ENCODE results near the gene C12orf57. TPM values are rescaled to one million over a fixed set of nuclear protein-coding genes. Genes with fewer than 3 reads are reported as not detected.

Gene C12orf57
- total and polyA plus RNA-seq, 9 of the 15 experiments (the other 6 are each of a cell fraction or from before 2014, with no cell fraction given), result 26.7 to 191 (median 107) TPM

DNA sequence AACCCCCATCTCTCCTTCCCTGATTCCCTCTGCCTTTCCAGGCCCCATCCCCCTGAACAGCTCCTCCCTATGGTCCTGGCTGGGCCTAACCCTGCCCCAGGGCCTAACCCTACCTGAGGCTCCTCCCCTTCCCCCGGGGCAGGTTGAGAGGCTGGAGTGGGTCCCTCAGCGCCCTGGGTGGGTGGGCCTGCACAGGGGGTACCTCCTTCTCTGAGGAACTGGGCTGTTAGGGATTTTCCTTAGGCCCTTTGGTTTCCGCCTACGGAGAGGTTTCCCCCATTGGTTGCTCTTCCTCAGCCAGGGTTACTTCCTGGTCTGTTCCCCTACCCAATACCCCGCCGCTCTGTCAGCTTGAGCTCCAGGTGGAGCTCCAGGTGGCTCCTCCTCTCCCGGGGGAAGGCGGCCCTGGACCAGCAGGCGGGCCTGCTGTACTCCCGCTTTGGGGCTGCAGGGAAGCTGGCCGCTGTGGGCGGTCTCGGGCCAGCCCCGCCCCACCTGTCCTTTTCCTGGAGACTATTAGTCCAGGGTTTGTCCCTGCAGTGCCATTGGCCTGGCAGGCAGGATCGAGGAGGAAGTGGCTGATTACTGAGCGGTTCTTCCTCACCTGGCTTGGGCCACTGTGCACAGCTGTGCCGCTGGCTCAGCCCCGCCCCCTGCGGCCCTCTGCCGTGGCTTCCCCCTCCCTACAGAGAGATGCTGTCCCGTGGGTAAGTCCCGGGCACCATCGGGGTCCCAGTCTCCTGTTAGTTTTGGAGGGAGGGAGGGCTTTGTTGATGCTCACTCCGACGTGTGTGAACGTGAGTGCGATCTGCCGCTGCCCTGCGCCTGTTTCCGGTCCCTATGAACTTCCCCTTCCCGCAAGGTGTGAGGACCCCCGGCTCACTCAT is 2.5 kb downstream of the C12orf57 start (continued):
- no peak for TF ChIP-seq PCBP2 (IDR thresholded peaks at IDR 0.05; ENCODE audit: low read depth, low read length, poor library complexity, severe bottlenecking)
- no peak for TF ChIP-seq NR2C2 (CRISPR knock-in tag; IDR thresholded peaks at IDR 0.05)
- no peak for TF ChIP-seq NR2C2 (tag; IDR thresholded peaks at IDR 0.05)
- 0 out of 2 replicates have a peak, but pooled peaks have one; percentile 21 for TF ChIP-seq CBFA2T2 (conservative IDR thresholded peaks at IDR 0.05)
- TF ChIP-seq SP1 (CRISPR knock-in tag; IDR thresholded peaks at IDR 0.05), result peak; percentile 69
- peak; percentile 56 for TF ChIP-seq HMGN3 (IDR thresholded peaks at IDR 0.05; ENCODE audit: borderline replicate concordance, extremely low read depth, insufficient read length, low read depth, low read length)
- TF ChIP-seq CTBP1 (IDR thresholded peaks at IDR 0.05; ENCODE audit: borderline replicate concordance), result peak; percentile 48; the same call in 1 of the 2 replicates
- TF ChIP-seq, protein P1, sequence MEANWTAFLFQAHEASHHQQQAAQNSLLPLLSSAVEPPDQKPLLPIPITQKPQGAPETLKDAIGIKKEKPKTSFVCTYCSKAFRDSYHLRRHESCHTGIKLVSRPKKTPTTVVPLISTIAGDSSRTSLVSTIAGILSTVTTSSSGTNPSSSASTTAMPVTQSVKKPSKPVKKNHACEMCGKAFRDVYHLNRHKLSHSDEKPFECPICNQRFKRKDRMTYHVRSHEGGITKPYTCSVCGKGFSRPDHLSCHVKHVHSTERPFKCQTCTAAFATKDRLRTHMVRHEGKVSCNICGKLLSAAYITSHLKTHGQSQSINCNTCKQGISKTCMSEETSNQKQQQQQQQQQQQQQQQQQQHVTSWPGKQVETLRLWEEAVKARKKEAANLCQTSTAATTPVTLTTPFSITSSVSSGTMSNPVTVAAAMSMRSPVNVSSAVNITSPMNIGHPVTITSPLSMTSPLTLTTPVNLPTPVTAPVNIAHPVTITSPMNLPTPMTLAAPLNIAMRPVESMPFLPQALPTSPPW (CRISPR knock-in tag; IDR thresholded peaks at IDR 0.05), result peak; percentile 36; the same call in 1 of the 2 replicates
- TF ChIP-seq, protein P2, sequence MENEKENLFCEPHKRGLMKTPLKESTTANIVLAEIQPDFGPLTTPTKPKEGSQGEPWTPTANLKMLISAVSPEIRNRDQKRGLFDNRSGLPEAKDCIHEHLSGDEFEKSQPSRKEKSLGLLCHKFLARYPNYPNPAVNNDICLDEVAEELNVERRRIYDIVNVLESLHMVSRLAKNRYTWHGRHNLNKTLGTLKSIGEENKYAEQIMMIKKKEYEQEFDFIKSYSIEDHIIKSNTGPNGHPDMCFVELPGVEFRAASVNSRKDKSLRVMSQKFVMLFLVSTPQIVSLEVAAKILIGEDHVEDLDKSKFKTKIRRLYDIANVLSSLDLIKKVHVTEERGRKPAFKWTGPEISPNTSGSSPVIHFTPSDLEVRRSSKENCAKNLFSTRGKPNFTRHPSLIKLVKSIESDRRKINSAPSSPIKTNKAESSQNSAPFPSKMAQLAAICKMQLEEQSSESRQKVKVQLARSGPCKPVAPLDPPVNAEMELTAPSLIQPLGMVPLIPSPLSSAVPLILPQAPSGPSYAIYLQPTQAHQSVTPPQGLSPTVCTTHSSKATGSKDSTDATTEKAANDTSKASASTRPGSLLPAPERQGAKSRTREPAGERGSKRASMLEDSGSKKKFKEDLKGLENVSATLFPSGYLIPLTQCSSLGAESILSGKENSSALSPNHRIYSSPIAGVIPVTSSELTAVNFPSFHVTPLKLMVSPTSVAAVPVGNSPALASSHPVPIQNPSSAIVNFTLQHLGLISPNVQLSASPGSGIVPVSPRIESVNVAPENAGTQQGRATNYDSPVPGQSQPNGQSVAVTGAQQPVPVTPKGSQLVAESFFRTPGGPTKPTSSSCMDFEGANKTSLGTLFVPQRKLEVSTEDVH (IDR thresholded peaks at IDR 0.05; ENCODE audit: low read depth, partially characterized antibody), result no peak
- TF ChIP-seq ELF1 (tag; IDR thresholded peaks at IDR 0.05), result peak; percentile 56
- 0 out of 2 replicates have a peak, but pooled peaks have one; percentile 19 for TF ChIP-seq CXXC5 (CRISPR knock-in tag; IDR thresholded peaks at IDR 0.05)
- TF ChIP-seq XRCC4 (IDR thresholded peaks at IDR 0.05; ENCODE audit: extremely low read depth, insufficient read depth, insufficient read length), result no peak
- peak; percentile 63 for TF ChIP-seq KDM5B (IDR thresholded peaks at IDR 0.05; ENCODE audit: insufficient replicate concordance, low read depth, low read length)
- peak; percentile 45 for TF ChIP-seq SAP30 (IDR thresholded peaks at IDR 0.05; ENCODE audit: borderline replicate concordance, insufficient read depth, low read depth, low read length, poor library complexity, severe bottlenecking)
- 0 out of 2 replicates have a peak, but pooled peaks have one; percentile 16 for TF ChIP-seq MXI1 (IDR thresholded peaks at IDR 0.05; ENCODE audit: low read depth, low read length)
- TF ChIP-seq POLR2G (IDR thresholded peaks at IDR 0.05; ENCODE audit: low read depth, low read length), result peak; percentile 68
- TF ChIP-seq FOXJ2 (tag; IDR thresholded peaks at IDR 0.05), result no peak
- TF ChIP-seq CBFA2T3 (IDR thresholded peaks at IDR 0.05), result peak; percentile 24; the same call in 1 of the 2 replicates
- peak; percentile 38 for TF ChIP-seq MAX (CRISPR knock-in tag; IDR thresholded peaks at IDR 0.05)
- no peak for TF ChIP-seq MCM2 (IDR thresholded peaks at IDR 0.05; ENCODE audit: low read depth)
- TF ChIP-seq GABPA (tag; conservative IDR thresholded peaks at IDR 0.05; ENCODE audit: low read depth), result peak; percentile 46
- no peak for TF ChIP-seq MAFK (IDR thresholded peaks at IDR 0.05; ENCODE audit: low read length)
- TF ChIP-seq CCNT2 (IDR thresholded peaks at IDR 0.05; ENCODE audit: borderline replicate concordance, extremely low read depth, insufficient read length, low read depth, low read length), result no peak
